GM19239 (cell line): Measurements from ENCODE around the gene SCUBE3.

Experiments used
- DNase-seq: peaks from one replicate; pipeline ENCODE4 v3.0.0; 2011; ENCODE audit warnings: low spot score; ENCODE audit not compliant: insufficient read length
- FAIRE-seq: peaks from 2 replicates; lab custom pipeline; 2011; peaks lifted over from hg19 to GRCh38; lab: Jason Lieb, UNC

The SCUBE3 gene

GRCh38 chr6:35213824-35214756 is at the start of gene SCUBE3:
Gene SCUBE3, plus strand, starts transcription at chr6:35213956. Its CDS starts 463 bp downstream, at chr6:35214419.
- DNase-seq (peak; percentile 62), FAIRE-seq (no peak)

- DNase-seq (no peak), FAIRE-seq (no peak)
Measured at GRCh38 chr6:35164277-35164676, 49.5 kb upstream of the SCUBE3 start.

GRCh38 chr6:35164868-35165267 is 48.9 kb upstream of the SCUBE3 start:
- DNase-seq (no peak), FAIRE-seq (no peak)

- DNase-seq, result no peak
- no peak for FAIRE-seq
Measured at GRCh38 chr6:35165630-35166071, 48.1 kb upstream of the SCUBE3 start.

GRCh38 chr6:35166116-35166515 is 47.6 kb upstream of the SCUBE3 start:
- DNase-seq (no peak), FAIRE-seq (no peak)

GRCh38 chr6:35166520-35166919 is 47.2 kb upstream of the SCUBE3 start:
- no peak for FAIRE-seq

GRCh38 chr6:35167505-35167904 is 46.3 kb upstream of the SCUBE3 start:
- no peak for DNase-seq
- no peak for FAIRE-seq

More at GRCh38 chr6:35166520-35166919, 47.2 kb upstream of the SCUBE3 start:
- DNase-seq, result no peak

GRCh38 chr6:35168461-35168861 is 45.3 kb upstream of the SCUBE3 start:
- no peak for DNase-seq

GRCh38 chr6:35170166-35170565 is 43.6 kb upstream of the SCUBE3 start:
- DNase-seq (no peak), FAIRE-seq (no peak)

More at GRCh38 chr6:35168461-35168861, 45.3 kb upstream of the SCUBE3 start:
- FAIRE-seq, result no peak

GRCh38 chr6:35170891-35171290 is 42.9 kb upstream of the SCUBE3 start:
- FAIRE-seq, result no peak
- DNase-seq, result no peak

- no peak for DNase-seq
- no peak for FAIRE-seq
Measured at GRCh38 chr6:35173044-35173426, 40.7 kb upstream of the SCUBE3 start.

- no peak for FAIRE-seq
Measured at GRCh38 chr6:35173427-35174087, 40.2 kb upstream of the SCUBE3 start.

GRCh38 chr6:35174088-35174434 is 39.7 kb upstream of the SCUBE3 start:
- DNase-seq, result no peak
- FAIRE-seq, result no peak

More at GRCh38 chr6:35173427-35174087, 40.2 kb upstream of the SCUBE3 start:
- DNase-seq, result no peak

- no peak for FAIRE-seq
Measured at GRCh38 chr6:35174501-35174900, 39.3 kb upstream of the SCUBE3 start.

GRCh38 chr6:35176301-35177024 is 37.3 kb upstream of the SCUBE3 start:
- DNase-seq (no peak), FAIRE-seq (no peak)

More at GRCh38 chr6:35174501-35174900, 39.3 kb upstream of the SCUBE3 start:
- DNase-seq, result no peak

GRCh38 chr6:35177157-35177556 is 36.6 kb upstream of the SCUBE3 start:
- no peak for DNase-seq
- no peak for FAIRE-seq

- DNase-seq (no peak), FAIRE-seq (no peak)
Measured at GRCh38 chr6:35177596-35177995, 36.2 kb upstream of the SCUBE3 start.

- FAIRE-seq (no peak), DNase-seq (no peak)
Measured at GRCh38 chr6:35178012-35178411, 35.7 kb upstream of the SCUBE3 start.

- DNase-seq (peak; percentile 22), FAIRE-seq (no peak)
Measured at GRCh38 chr6:35178932-35179832, 34.6 kb upstream of the SCUBE3 start.
